Mesendoderm (in vitro differentiated cells): ENCODE results near the gene SPAST. TPM values are rescaled to one million over a fixed set of nuclear protein-coding genes. Genes with fewer than 3 reads are reported as not detected.
"Not testable (repeated sequence)": the region's sequence is repeated elsewhere in the genome, so short reads cannot be mapped to it uniquely, and the experiment has no call there.

Experiments
- DNase-seq: peaks from one replicate; pipeline ENCODE4 v3.0.0; 2013
- H2AK5ac ChIP-seq: 2 replicates; pipeline ENCODE4 v1.6.1; 2013; ENCODE audit warnings: low read length, inconsistent platforms
- H2BK120ac ChIP-seq: 2 replicates; pipeline ENCODE4 v1.6.1; 2013; ENCODE audit warnings: low read depth, mild to moderate bottlenecking, low read length, moderate library complexity, mixed read lengths
- H2BK15ac ChIP-seq: replicated peaks from 2 replicates; pipeline ENCODE4 v1.6.1; 2013; ENCODE audit warnings: low read depth, mild to moderate bottlenecking, moderate library complexity
- H2BK5ac ChIP-seq: 2 replicates; pipeline ENCODE4 v1.6.1; 2013; ENCODE audit warnings: low read length, inconsistent platforms
- H3K18ac ChIP-seq: 2 replicates; pipeline ENCODE4 v1.6.1; 2013; ENCODE audit warnings: mild to moderate bottlenecking, low read length, mixed read lengths
- H3K23ac ChIP-seq: one replicate; pipeline ENCODE4 v1.6.1; 2013; ENCODE audit warnings: low read length
- H3K27ac ChIP-seq: 2 replicates; pipeline ENCODE4 v1.5.1; 2013; ENCODE audit warnings: low read depth, mild to moderate bottlenecking, inconsistent platforms, low read length, moderate library complexity
- H3K27me3 ChIP-seq: 2 replicates; pipeline ENCODE4 v1.6.1; 2013; ENCODE audit warnings: low read length, control low read depth, mild to moderate bottlenecking, inconsistent platforms; ENCODE audit not compliant: insufficient read depth, poor library complexity
- H3K36me3 ChIP-seq: 2 replicates; pipeline ENCODE4 v1.6.1; 2013; ENCODE audit warnings: low read length, inconsistent platforms; ENCODE audit not compliant: control insufficient read depth, insufficient read depth
- H3K4ac ChIP-seq: one replicate; pipeline ENCODE4 v1.6.1; 2013; ENCODE audit warnings: low read depth, mild to moderate bottlenecking, low read length, moderate library complexity
- H3K4me1 ChIP-seq: 2 replicates; pipeline ENCODE4 v1.6.1; 2013; ENCODE audit warnings: low read depth, low read length, inconsistent platforms; ENCODE audit not compliant: control insufficient read depth
- H3K4me2 ChIP-seq: 2 replicates; pipeline ENCODE4 v1.6.1; 2013; ENCODE audit warnings: low read length
- H3K4me3 ChIP-seq: 2 replicates; pipeline ENCODE4 v1.5.1; 2013; ENCODE audit warnings: mild to moderate bottlenecking, low read length
- H3K56ac ChIP-seq: one replicate; pipeline ENCODE4 v1.6.1; 2013; ENCODE audit warnings: low read length
- H3K79me1 ChIP-seq: 2 replicates; pipeline ENCODE4 v1.6.1; 2013; ENCODE audit warnings: low read length, inconsistent platforms
- H3K79me2 ChIP-seq: 2 replicates; pipeline ENCODE4 v1.6.1; 2013; ENCODE audit warnings: mild to moderate bottlenecking, low read length; ENCODE audit not compliant: control insufficient read depth, insufficient read depth
- H3K9ac ChIP-seq: 2 replicates; pipeline ENCODE4 v1.6.1; 2013; ENCODE audit warnings: low read length, inconsistent platforms
- H4K5ac ChIP-seq: one replicate; pipeline ENCODE4 v1.6.1; 2013; ENCODE audit warnings: low read length
- H4K8ac ChIP-seq: one replicate; pipeline ENCODE4 v1.6.1; 2013; ENCODE audit warnings: low read depth, mild to moderate bottlenecking, control low read depth, low read length, moderate library complexity
- WGBS: extraction: QIAGEN DNeasy Blood & Tissue Kit; methylation state at CpG from one replicate; pipeline ENCODE4 v1.1.7; 2013; ENCODE audit warnings: low lambda C conversion rate, missing lambda C conversion rate; ENCODE audit not compliant: insufficient coverage; ENCODE audit errors: extremely low coverage; 5-methylcytosine and 5-hydroxymethylcytosine counted together
- polyA plus RNA-seq, 2 experiments: library from polyadenylated mRNA; stranded (reverse); fragments of 200-250 nt; gene quantifications; one replicate each; pipeline ENCODE4 v1.2.3, GENCODE V29; 2013

Gene SPAST, protein sequence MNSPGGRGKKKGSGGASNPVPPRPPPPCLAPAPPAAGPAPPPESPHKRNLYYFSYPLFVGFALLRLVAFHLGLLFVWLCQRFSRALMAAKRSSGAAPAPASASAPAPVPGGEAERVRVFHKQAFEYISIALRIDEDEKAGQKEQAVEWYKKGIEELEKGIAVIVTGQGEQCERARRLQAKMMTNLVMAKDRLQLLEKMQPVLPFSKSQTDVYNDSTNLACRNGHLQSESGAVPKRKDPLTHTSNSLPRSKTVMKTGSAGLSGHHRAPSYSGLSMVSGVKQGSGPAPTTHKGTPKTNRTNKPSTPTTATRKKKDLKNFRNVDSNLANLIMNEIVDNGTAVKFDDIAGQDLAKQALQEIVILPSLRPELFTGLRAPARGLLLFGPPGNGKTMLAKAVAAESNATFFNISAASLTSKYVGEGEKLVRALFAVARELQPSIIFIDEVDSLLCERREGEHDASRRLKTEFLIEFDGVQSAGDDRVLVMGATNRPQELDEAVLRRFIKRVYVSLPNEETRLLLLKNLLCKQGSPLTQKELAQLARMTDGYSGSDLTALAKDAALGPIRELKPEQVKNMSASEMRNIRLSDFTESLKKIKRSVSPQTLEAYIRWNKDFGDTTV
- polyA plus RNA-seq (2013, experiment 1 of 2), result 23.4 TPM
- 23.3 TPM for polyA plus RNA-seq (2013, experiment 2 of 2)

GRCh38 chr2:32063310-32064020 lies at the start of gene SPAST:
SPAST (plus strand) TSS chr2:32063556; CDS start chr2:32063832, 276 bp downstream.
- Histone ChIP-seq H3K4me2 (peak within 1 kb of the TSS; percentile 72), H3K27me3 (no peaks in the 10 kb centered on the region), H2BK120ac (peak within 1 kb of the TSS; percentile 89), H3K4me3 (peak within 1 kb of the TSS; percentile 93), H3K56ac (peak within 1 kb of the TSS; percentile 93), H3K79me2 (peaks cover 2% of the 10 kb centered on the region), H3K27ac (peak within 1 kb of the TSS; percentile 97), H2AK5ac (no peak within 1 kb of the TSS), H4K5ac (no peak within 1 kb of the TSS), H3K18ac (peak within 1 kb of the TSS; percentile 99), H3K23ac (no peak within 1 kb of the TSS), H3K9ac (peak within 1 kb of the TSS; percentile 87), H4K8ac (no peak within 1 kb of the TSS), H3K79me1 (no peaks in the 10 kb centered on the region), H3K4ac (peak within 1 kb of the TSS; percentile 58), H3K36me3 (no peaks in the 10 kb centered on the region), H2BK5ac (no peak within 1 kb of the TSS), H3K4me1 (no peaks in the 10 kb centered on the region), H2BK15ac (no peak within 1 kb of the TSS)
- DNase-seq, result peak; percentile 99
- no CpG with 5 or more reads among the region's 79 CpGs for WGBS

- not testable (repeated sequence) for H2BK5ac ChIP-seq, H4K8ac ChIP-seq, H2BK15ac ChIP-seq, H4K5ac ChIP-seq, H3K27me3 ChIP-seq, H2BK120ac ChIP-seq, H2AK5ac ChIP-seq, H3K79me2 ChIP-seq, H3K36me3 ChIP-seq, H3K9ac ChIP-seq, H3K4me2 ChIP-seq, H3K79me1 ChIP-seq, H3K56ac ChIP-seq, H3K23ac ChIP-seq, H3K18ac ChIP-seq, H3K4me3 ChIP-seq, H3K4me1 ChIP-seq, H3K27ac ChIP-seq, H3K4ac ChIP-seq, DNase-seq
- WGBS, result no CpG with 5 or more reads among the region's 9 CpGs
Measured at GRCh38 chr2:32018789-32019482, 44.4 kb upstream of the SPAST start.

- H3K4ac ChIP-seq, H3K56ac ChIP-seq, H3K36me3 ChIP-seq, H3K27me3 ChIP-seq, H3K4me1 ChIP-seq, H3K4me2 ChIP-seq, H2AK5ac ChIP-seq, H4K8ac ChIP-seq, H3K9ac ChIP-seq, H3K27ac ChIP-seq, H2BK5ac ChIP-seq, H2BK15ac ChIP-seq, H2BK120ac ChIP-seq, H3K4me3 ChIP-seq, H3K18ac ChIP-seq, H3K79me1 ChIP-seq, H4K5ac ChIP-seq: not testable (repeated sequence)
- Histone ChIP-seq H3K79me2 (peaks cover 15% of the 10 kb centered on the region), H3K23ac (peak overlapping the region; percentile 24)
- WGBS, result no CpG with 5 or more reads among the region's 8 CpGs
- peak; percentile 16 for DNase-seq
Measured at GRCh38 chr2:32034198-32034887, 29.0 kb upstream of the SPAST start.

DNA sequence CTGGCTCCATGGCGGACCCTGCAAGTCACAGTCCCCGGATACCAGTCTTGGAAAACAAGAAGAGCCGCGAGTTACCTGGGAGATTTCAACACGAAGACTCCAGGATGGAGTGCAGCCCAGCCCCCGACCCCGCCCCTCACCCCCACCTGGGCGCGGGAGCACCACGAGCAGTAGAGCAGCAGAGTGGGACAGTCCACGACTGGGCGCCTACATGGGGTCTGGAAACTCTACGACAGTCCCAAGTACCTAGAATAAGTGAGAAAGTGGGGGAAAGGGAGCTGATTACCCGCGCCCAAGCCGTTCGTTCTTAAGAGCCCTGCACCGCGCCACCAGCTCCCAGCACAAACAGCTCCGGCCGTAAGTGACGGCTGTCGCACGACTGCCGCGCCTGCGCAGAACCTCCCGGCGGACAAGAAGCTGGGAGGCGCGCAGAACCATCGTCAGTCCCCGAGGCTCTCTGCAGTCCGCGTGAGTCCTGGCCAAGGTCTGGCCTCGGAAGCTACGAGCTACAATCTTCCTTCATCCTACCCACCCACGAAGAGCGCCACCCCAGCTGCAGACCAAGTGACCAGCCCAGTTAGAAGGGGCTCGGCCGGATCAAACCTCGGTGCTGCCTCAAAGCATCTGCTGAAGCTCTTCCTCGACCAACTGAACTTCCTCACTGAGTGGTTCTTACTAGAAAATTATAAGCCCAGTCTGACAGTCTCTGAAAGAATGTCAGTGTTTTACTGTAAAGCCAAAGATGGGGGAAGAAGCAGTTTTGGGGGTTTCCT lies 23.7 kb upstream of the SPAST start, which contains the start of gene DPY30:
Gene DPY30 (minus strand): TSS at position 359 of the 773 bp plus-strand sequence. CDS start 349 bp downstream, at position 10.
- H3K4me1 ChIP-seq, result no peaks in the 10 kb centered on the region
- H3K56ac ChIP-seq, result peak within 1 kb of the TSS; percentile 94
- H4K5ac ChIP-seq, result no peak within 1 kb of the TSS
- DNase-seq, result peak; percentile 97
- no CpG with 5 or more reads among the region's 43 CpGs for WGBS
- peak within 1 kb of the TSS; percentile 71 for H2BK5ac ChIP-seq
- no peak within 1 kb of the TSS for H2BK120ac ChIP-seq
- peaks cover 2% of the 10 kb centered on the region for H3K79me1 ChIP-seq
- no peaks in the 10 kb centered on the region for H3K36me3 ChIP-seq
- peak within 1 kb of the TSS; percentile 28 for H3K4ac ChIP-seq
- H3K9ac ChIP-seq, result peak within 1 kb of the TSS; percentile 88
- no peak within 1 kb of the TSS for H3K23ac ChIP-seq
- no peaks in the 10 kb centered on the region for H3K27me3 ChIP-seq
- peak within 1 kb of the TSS; percentile 83 for H3K27ac ChIP-seq
- H4K8ac ChIP-seq, result peak within 1 kb of the TSS; percentile 95
- peak within 1 kb of the TSS; percentile 77 for H3K18ac ChIP-seq
- H2AK5ac ChIP-seq, result no peak within 1 kb of the TSS
- H3K79me2 ChIP-seq, result peaks cover 8% of the 10 kb centered on the region
- peak within 1 kb of the TSS; percentile 88 for H3K4me3 ChIP-seq
- no peak within 1 kb of the TSS for H2BK15ac ChIP-seq
- peak within 1 kb of the TSS; percentile 92 for H3K4me2 ChIP-seq
